Hepatocyte (in vitro differentiated cells): Measurements from ENCODE around the gene TTLL4. TPM values are rescaled to one million over a fixed set of nuclear protein-coding genes. Genes with fewer than 3 reads are reported as not detected.

Experiments used
- DNase-seq: peaks from one replicate; pipeline ENCODE4 v3.0.0-alpha.2; 2016; ENCODE audit warnings: low spot score
- H2AFZ ChIP-seq: fragments of 200-600 bp; sonication (generic); 2 replicates; pipeline ENCODE4 v1.6.0; 2016; ENCODE audit warnings: antibody characterized with exemption, mild to moderate bottlenecking
- H3K27ac ChIP-seq: fragments of 200-600 bp; sonication (generic); 2 replicates; pipeline ENCODE4 v1.5.1; 2016; ENCODE audit warnings: mild to moderate bottlenecking
- H3K27me3 ChIP-seq: fragments of 200-600 bp; sonication (generic); 2 replicates; pipeline ENCODE4 v1.6.1; 2016
- H3K36me3 ChIP-seq: fragments of 200-600 bp; sonication (generic); replicated peaks from 2 replicates; pipeline ENCODE4 v1.5.1; 2016; ENCODE audit warnings: low read depth; ENCODE audit not compliant: insufficient read depth
- H3K4me1 ChIP-seq: fragments of 200-600 bp; sonication (generic); 2 replicates; pipeline ENCODE4 v1.5.1; 2016; ENCODE audit warnings: mild to moderate bottlenecking, moderate library complexity; ENCODE audit not compliant: insufficient read depth
- H3K4me2 ChIP-seq: fragments of 200-600 bp; sonication (generic); 2 replicates; pipeline ENCODE4 v1.6.0; 2016
- H3K4me3 ChIP-seq: fragments of 200-600 bp; sonication (generic); 2 replicates; pipeline ENCODE4 v1.5.1; 2016; ENCODE audit warnings: mild to moderate bottlenecking
- H3K79me2 ChIP-seq: fragments of 200-600 bp; sonication (generic); 2 replicates; pipeline ENCODE4 v1.6.0; 2017; ENCODE audit warnings: mild to moderate bottlenecking
- H3K9me2 ChIP-seq: fragments of 200-600 bp; sonication (generic); replicated peaks from 2 replicates; pipeline ENCODE4 v1.6.0; 2017; ENCODE audit warnings: mild to moderate bottlenecking; ENCODE audit not compliant: insufficient read depth
- H3K9me3 ChIP-seq: fragments of 200-600 bp; sonication (generic); 2 replicates; pipeline ENCODE4 v1.5.1; 2016; ENCODE audit warnings: low read depth, mild to moderate bottlenecking
- H4K20me1 ChIP-seq: fragments of 200-600 bp; sonication (generic); 2 replicates; pipeline ENCODE4 v1.6.0; 2016; ENCODE audit warnings: mild to moderate bottlenecking; ENCODE audit not compliant: insufficient read depth, poor library complexity, severe bottlenecking
- EZH2 ChIP-seq: fragments of 200-600 bp; sonication (generic); IDR thresholded peaks from 2 replicates; pipeline ENCODE4 v1.6.1; 2016; ENCODE audit warnings: antibody characterized with exemption, mild to moderate bottlenecking, borderline replicate concordance
- EZH2phosphoT487 ChIP-seq: fragments of 200-600 bp; sonication (generic); IDR thresholded peaks from one replicate; pipeline ENCODE4 v1.6.1; 2018; ENCODE audit warnings: antibody characterized with exemption, mild to moderate bottlenecking, low read depth, moderate library complexity; ENCODE audit not compliant: unreplicated experiment, severe bottlenecking
- WGBS: methylation state at CpG from one replicate; pipeline ENCODE4 v1.1.6; 2016; ENCODE audit warnings: low lambda C conversion rate; ENCODE audit errors: missing lambda C conversion rate; 5-methylcytosine and 5-hydroxymethylcytosine counted together
- polyA plus RNA-seq: library from polyadenylated mRNA; unstranded; fragments of >200 nt; fragmentation: Nextera tagmentation; extraction: Ambion mirVana; gene quantifications from 2 replicates; pipeline ENCODE4 v1.2.1, GENCODE V29; 2016
- total RNA-seq: library from RNA; depleted of rRNA; stranded (reverse); fragments of >200 nt; gene quantifications from 2 replicates; pipeline ENCODE4 v1.2.3, GENCODE V29; 2014
- TF ChIP-seq, protein P1 (sequence below): fragments of 200-600 bp; sonication (generic); IDR thresholded peaks from 2 replicates; pipeline ENCODE4 v1.5.1; 2016; ENCODE audit warnings: antibody characterized with exemption, mild to moderate bottlenecking; ENCODE audit not compliant: poor library complexity

The TTLL4 gene
- total and polyA plus RNA-seq, 2 experiments from 2014 or later = 18.2 to 23.7 TPM

- peaks cover 8% of the 10 kb centered on the region for H3K4me1 ChIP-seq
- peak within 1 kb of the TSS; percentile 91 for H3K27ac ChIP-seq
- no peaks in the 10 kb centered on the region for H3K27me3 ChIP-seq
- H3K9me2 ChIP-seq = no peaks in the 10 kb centered on the region
- DNase-seq = peak; percentile 94
- no peaks in the 10 kb centered on the region for H3K9me3 ChIP-seq
- no peaks in the 10 kb centered on the region for H4K20me1 ChIP-seq
- TF ChIP-seq EZH2 = no peak
- TF ChIP-seq EZH2phosphoT487 = no peak
- TF ChIP-seq, protein P1, sequence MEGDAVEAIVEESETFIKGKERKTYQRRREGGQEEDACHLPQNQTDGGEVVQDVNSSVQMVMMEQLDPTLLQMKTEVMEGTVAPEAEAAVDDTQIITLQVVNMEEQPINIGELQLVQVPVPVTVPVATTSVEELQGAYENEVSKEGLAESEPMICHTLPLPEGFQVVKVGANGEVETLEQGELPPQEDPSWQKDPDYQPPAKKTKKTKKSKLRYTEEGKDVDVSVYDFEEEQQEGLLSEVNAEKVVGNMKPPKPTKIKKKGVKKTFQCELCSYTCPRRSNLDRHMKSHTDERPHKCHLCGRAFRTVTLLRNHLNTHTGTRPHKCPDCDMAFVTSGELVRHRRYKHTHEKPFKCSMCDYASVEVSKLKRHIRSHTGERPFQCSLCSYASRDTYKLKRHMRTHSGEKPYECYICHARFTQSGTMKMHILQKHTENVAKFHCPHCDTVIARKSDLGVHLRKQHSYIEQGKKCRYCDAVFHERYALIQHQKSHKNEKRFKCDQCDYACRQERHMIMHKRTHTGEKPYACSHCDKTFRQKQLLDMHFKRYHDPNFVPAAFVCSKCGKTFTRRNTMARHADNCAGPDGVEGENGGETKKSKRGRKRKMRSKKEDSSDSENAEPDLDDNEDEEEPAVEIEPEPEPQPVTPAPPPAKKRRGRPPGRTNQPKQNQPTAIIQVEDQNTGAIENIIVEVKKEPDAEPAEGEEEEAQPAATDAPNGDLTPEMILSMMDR = no peak
- H3K4me2 ChIP-seq = peak within 1 kb of the TSS; percentile 81
- 2% methylated on average over 41 of the region's 49 CpGs for WGBS
- H3K36me3 ChIP-seq = no peaks in the 10 kb centered on the region
- peaks cover 27% of the 10 kb centered on the region for H3K79me2 ChIP-seq
- peak within 1 kb of the TSS; percentile 61 for H2AFZ ChIP-seq
- H3K4me3 ChIP-seq = peak within 1 kb of the TSS; percentile 42
Observed at GRCh38 chr2:218671654-218672566, 38.7 kb upstream of the TTLL4 start, which contains the start of the genes RNF25 and STK36. TSS of gene RNF25 (minus strand) at chr2:218672002. CDS start at chr2:218671970, 32 bp downstream. TSS of gene STK36 (plus strand) at chr2:218672086. CDS start at chr2:218672830, 744 bp downstream.

DNA sequence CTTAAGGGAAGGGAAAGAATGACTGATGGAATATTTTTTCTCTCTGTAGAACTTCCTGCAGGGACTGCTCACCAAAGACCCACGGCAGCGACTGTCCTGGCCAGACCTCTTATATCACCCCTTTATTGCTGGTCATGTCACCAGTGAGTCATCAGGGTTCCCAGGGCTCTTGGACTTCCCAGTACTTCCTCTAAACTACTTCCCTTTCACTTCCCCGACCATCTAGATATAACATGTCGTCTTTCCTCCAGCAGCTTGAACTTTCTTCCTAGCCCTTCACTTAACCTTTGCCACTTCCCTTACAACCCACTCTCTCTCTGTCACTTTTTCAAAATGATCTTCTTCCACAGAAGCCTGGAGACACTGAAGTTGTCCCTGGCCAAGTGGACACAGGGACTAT lies 31.5 kb upstream of the TTLL4 start:
- no peak overlapping the region for H3K4me3 ChIP-seq
- 85% methylated on average over 4 of the region's 4 CpGs for WGBS
- no peaks in the 10 kb centered on the region for H3K36me3 ChIP-seq
- H3K27ac ChIP-seq = no peak overlapping the region
- no peak overlapping the region for H3K4me2 ChIP-seq
- no peaks in the 10 kb centered on the region for H4K20me1 ChIP-seq
- no peaks in the 10 kb centered on the region for H3K79me2 ChIP-seq
- no peak for TF ChIP-seq EZH2
- TF ChIP-seq, protein P1 = no peak
- TF ChIP-seq EZH2phosphoT487 = no peak
- no peak overlapping the region for H2AFZ ChIP-seq
- no peak for DNase-seq
- H3K4me1 ChIP-seq = no peaks in the 10 kb centered on the region
- H3K9me3 ChIP-seq = no peaks in the 10 kb centered on the region
- no peaks in the 10 kb centered on the region for H3K27me3 ChIP-seq
- H3K9me2 ChIP-seq = no peaks in the 10 kb centered on the region

- H3K27ac ChIP-seq = no peak overlapping the region
- H2AFZ ChIP-seq = no peak overlapping the region
- DNase-seq = no peak
- no peaks in the 10 kb centered on the region for H4K20me1 ChIP-seq
- WGBS = 94% methylated on average over 3 of the region's 3 CpGs
- H3K4me3 ChIP-seq = no peak overlapping the region
- H3K9me2 ChIP-seq = no peaks in the 10 kb centered on the region
- H3K4me2 ChIP-seq = no peak overlapping the region
- no peaks in the 10 kb centered on the region for H3K4me1 ChIP-seq
- H3K36me3 ChIP-seq = no peaks in the 10 kb centered on the region
- H3K27me3 ChIP-seq = no peaks in the 10 kb centered on the region
- TF ChIP-seq, protein P1 = no peak
- TF ChIP-seq EZH2 = no peak
- TF ChIP-seq EZH2phosphoT487 = no peak
- H3K9me3 ChIP-seq = no peaks in the 10 kb centered on the region
- no peaks in the 10 kb centered on the region for H3K79me2 ChIP-seq
Observed at GRCh38 chr2:218680061-218680460, 30.6 kb upstream of the TTLL4 start.
